ENCODE measurements around the gene PARVB. TPM values are rescaled to one million over a fixed set of nuclear protein-coding genes. Genes with fewer than 3 reads are reported as not detected.

Gene PARVB
- total RNA-seq, 4 donors from 2014 or later, result 27.7 to 88.5 (median 41.7) TPM

DNA sequence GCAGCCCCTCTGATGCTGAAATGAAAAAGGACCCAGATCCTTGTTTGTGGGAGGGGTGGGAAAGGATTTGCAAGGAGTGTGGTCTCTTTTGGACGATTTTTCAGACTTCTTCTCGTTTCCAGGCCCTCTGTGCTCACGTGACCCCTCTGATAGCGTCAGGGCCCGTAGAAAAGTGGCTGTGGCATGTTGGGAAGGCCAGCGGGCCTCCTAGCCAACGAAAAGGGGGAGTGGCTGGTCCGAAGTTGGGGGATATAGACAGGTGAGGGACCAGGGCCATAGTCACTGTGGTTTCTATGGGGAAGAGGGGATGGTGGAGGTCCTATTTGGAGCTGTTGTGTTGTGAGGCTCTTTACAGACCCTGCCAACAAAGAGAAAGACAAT, 6.6 kb downstream of the PARVB start:
- H3K4me3 ChIP-seq, result no peak overlapping the region
- TF ChIP-seq POLR2A (IDR thresholded peaks at IDR 0.05), result no peak
- TF ChIP-seq, protein P1, sequence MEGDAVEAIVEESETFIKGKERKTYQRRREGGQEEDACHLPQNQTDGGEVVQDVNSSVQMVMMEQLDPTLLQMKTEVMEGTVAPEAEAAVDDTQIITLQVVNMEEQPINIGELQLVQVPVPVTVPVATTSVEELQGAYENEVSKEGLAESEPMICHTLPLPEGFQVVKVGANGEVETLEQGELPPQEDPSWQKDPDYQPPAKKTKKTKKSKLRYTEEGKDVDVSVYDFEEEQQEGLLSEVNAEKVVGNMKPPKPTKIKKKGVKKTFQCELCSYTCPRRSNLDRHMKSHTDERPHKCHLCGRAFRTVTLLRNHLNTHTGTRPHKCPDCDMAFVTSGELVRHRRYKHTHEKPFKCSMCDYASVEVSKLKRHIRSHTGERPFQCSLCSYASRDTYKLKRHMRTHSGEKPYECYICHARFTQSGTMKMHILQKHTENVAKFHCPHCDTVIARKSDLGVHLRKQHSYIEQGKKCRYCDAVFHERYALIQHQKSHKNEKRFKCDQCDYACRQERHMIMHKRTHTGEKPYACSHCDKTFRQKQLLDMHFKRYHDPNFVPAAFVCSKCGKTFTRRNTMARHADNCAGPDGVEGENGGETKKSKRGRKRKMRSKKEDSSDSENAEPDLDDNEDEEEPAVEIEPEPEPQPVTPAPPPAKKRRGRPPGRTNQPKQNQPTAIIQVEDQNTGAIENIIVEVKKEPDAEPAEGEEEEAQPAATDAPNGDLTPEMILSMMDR (IDR thresholded peaks at IDR 0.05), result no peak
- H3K27me3 ChIP-seq, result no peaks in the 10 kb centered on the region
- no peak for DNase-seq
- no peaks in the 10 kb centered on the region for H3K9me3 ChIP-seq
- H3K4me1 ChIP-seq, result no peaks in the 10 kb centered on the region
- intact Hi-C loops (cut with DNase I; ENCODE audit: low total_unique reads), result no loop called here
- H3K36me3 ChIP-seq, result no peaks in the 10 kb centered on the region
- peak overlapping the region in 1 of 2 donors; percentile 37 for H3K27ac ChIP-seq

DNA sequence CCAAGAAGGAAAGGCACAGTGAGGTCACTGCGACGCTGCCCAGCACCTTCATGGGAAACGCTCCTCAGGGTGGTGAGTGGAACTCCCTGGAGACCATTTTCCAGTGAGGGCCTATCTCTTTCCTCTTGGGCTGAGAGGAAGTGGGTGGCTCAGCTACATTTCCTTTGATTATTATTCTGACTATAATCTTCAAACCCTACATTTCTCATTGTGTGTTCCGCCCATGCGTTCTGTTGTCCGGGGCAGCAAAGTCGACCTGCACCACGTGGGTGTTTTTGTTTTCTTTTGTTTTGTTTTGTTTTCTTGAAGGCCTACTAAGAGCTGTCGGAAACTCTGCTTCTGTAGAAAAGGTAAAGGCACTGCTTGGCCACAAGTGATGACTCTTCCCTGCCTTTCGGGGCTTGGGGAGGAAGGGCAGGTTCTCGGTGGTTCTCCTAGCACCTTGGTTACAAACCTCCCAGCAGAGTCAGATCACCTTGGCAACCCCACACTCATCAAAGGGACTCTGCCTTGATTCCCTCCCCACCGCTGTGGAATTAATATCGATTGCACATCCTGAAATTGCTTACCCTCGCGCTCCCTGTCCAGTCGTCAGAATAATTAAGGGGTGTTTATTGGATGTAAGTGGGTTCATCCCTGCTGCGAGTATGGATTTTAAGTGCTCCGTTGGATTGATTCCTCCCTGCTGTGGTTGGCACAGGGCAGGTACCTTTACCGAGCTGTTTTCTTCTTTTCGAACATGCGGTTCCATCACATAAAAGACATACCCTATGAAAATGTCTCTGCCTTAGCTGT, 7.3 kb downstream of the PARVB start:
- H3K27me3 ChIP-seq, result no peaks in the 10 kb centered on the region
- no peak for TF ChIP-seq POLR2A (IDR thresholded peaks at IDR 0.05)
- TF ChIP-seq, protein P1 (IDR thresholded peaks at IDR 0.05), result no peak
- no peaks in the 10 kb centered on the region for H3K9me3 ChIP-seq
- intact Hi-C loops (cut with DNase I; ENCODE audit: low total_unique reads), result no loop called here
- no peak for DNase-seq
- no peaks in the 10 kb centered on the region for H3K36me3 ChIP-seq
- no peak overlapping the region for H3K4me3 ChIP-seq
- H3K4me1 ChIP-seq, result no peaks in the 10 kb centered on the region
- H3K27ac ChIP-seq, result peak overlapping the region in 1 of 2 donors; percentile 37

DNA sequence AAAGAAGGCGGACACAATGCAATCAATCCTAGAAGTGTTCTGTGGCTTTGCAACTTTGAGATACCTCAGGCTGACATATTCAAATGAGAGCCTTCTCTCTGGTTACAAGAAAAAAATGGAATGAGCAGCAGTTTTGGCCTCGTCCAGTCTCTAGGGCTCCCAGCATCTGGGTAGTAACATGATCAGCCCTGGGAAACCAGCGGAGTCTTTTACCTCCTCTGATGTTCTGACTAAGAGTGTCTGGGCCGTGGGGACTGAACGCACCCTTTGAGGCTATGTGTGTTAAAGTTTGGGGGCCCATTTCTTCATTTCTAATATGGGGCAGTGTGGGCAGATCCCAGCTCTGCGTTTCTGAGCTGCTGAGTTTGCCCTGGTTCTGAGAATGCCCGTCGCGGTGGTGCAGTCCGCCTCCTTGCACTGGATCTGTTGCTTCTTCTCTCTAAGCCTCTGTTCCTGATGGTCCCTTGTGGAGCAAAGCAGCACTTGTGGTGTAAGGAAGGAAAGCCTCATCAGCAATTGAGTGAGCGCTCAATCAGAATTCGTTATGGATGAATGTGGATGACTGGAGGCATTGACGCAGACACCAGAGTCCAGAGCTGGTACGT, 8.1 kb downstream of the PARVB start:
- no peak for DNase-seq
- Histone ChIP-seq H3K4me1 (no peaks in the 10 kb centered on the region), H3K27ac (no peak overlapping the region), H3K9me3 (no peaks in the 10 kb centered on the region), H3K36me3 (no peaks in the 10 kb centered on the region), H3K4me3 (no peak overlapping the region), H3K27me3 (no peaks in the 10 kb centered on the region)
- intact Hi-C loops (cut with DNase I; ENCODE audit: low total_unique reads), result no loop called here
- TF ChIP-seq POLR2A (IDR thresholded peaks at IDR 0.05), result no peak
- TF ChIP-seq, protein P1 (IDR thresholded peaks at IDR 0.05), result no peak

DNA sequence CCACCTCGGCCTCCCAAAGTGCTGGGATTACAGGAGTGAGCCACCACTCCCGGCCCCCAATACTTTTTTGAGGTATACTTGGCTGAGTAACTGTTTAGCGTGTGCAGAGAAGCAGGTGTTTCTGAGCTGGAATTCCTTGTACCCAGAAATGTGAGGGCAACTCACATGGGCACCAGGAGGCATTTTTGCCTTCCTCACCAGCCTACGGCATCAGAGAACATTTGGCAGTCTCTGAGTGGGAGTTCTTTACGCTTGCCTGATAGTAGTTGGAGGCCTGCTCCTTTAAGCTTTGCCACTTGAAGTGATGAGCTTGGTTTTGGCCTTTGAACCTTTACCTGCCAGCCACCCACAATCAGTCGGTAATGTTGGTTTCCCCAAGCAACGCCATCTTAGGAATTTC, 9.2 kb downstream of the PARVB start:
- no peak overlapping the region for H3K4me3 ChIP-seq
- no peaks in the 10 kb centered on the region for H3K36me3 ChIP-seq
- H3K27ac ChIP-seq, result peak overlapping the region in 1 of 2 donors; percentile 52
- TF ChIP-seq, protein P1 (IDR thresholded peaks at IDR 0.05), result no peak
- TF ChIP-seq POLR2A (IDR thresholded peaks at IDR 0.05), result no peak
- no peak for DNase-seq
- no peaks in the 10 kb centered on the region for H3K27me3 ChIP-seq
- no peaks in the 10 kb centered on the region for H3K9me3 ChIP-seq
- intact Hi-C loops (cut with DNase I; ENCODE audit: low total_unique reads), result no loop called here
- peaks cover 0 to 4% of the 10 kb centered on the region in 2 donors for H3K4me1 ChIP-seq

DNA sequence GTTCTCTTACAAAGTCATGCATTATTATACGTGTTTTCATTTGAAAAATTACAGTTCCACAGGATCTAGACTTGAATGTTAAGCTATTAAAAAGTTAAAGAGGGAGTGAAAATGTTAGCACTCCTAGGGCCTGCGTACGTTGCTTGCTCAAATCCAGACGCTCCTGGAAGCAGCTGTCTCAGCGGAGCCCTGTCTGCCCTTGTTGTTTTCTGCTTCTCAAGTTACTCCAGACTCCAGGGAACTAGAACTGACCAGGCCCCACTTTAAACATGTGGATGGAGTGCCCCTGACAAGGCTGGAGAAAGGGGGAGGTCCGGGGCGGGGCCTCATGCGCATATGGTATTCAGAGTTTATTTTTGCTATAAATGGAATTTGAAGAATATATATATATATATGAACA, 9.6 kb downstream of the PARVB start:
- DNase-seq, result no peak
- peak overlapping the region in 1 of 2 donors; percentile 52 for H3K27ac ChIP-seq

More for the DNA sequence above, 9.6 kb downstream of the PARVB start:
- intact Hi-C loops (cut with DNase I; ENCODE audit: low total_unique reads), result no loop called here
- no peaks in the 10 kb centered on the region for H3K36me3 ChIP-seq
- H3K9me3 ChIP-seq, result no peaks in the 10 kb centered on the region
- TF ChIP-seq, protein P1 (IDR thresholded peaks at IDR 0.05), result no peak
- no peak for TF ChIP-seq POLR2A (IDR thresholded peaks at IDR 0.05)
- peaks cover 0 to 4% of the 10 kb centered on the region in 2 donors for H3K4me1 ChIP-seq
- H3K27me3 ChIP-seq, result no peaks in the 10 kb centered on the region
- H3K4me3 ChIP-seq, result no peak overlapping the region

Measured in uterus (tissue), 4 donors.